K562 (cell line): ENCODE results near the gene FAM114A1. TPM values are rescaled to one million over a fixed set of nuclear protein-coding genes. Genes with fewer than 3 reads are reported as not detected.

Experiments used
- HIVEP1 ChIP-seq: fragments of 250-450 bp; sonication (Bioruptor Pico); IDR thresholded peaks from 2 replicates; pipeline ENCODE4 v1.4.0; 2020; ENCODE audit warnings: mild to moderate bottlenecking
- KLF10 ChIP-seq: fragments of 250-450 bp; sonication (Bioruptor Pico); IDR thresholded peaks from 2 replicates; pipeline ENCODE4 v1.6.1; 2021; ENCODE audit warnings: matching md5 sums
- LCOR ChIP-seq: sonication (generic); formaldehyde crosslinking; IDR thresholded peaks from 2 replicates; pipeline ENCODE4 v1.8.0; 2022; ENCODE audit warnings: mild to moderate bottlenecking, missing genetic modification reagents
- MCM2 ChIP-seq: fragments of 450-650 bp; IDR thresholded peaks from 2 replicates; pipeline ENCODE4 v1.6.1; 2017; ENCODE audit warnings: low read depth, mild to moderate bottlenecking
- NFIC ChIP-seq: fragments of 450-650 bp; IDR thresholded peaks from 2 replicates; pipeline ENCODE4 v1.6.1; 2017; ENCODE audit warnings: mild to moderate bottlenecking, inconsistent platforms
- ZC3H4 ChIP-seq: sonication (generic); formaldehyde crosslinking; IDR thresholded peaks from 2 replicates; pipeline ENCODE4 v1.9.0; 2021; ENCODE audit warnings: missing genetic modification reagents, borderline replicate concordance
- ZNF551 ChIP-seq: fragments of 250-450 bp; sonication (Bioruptor Pico); IDR thresholded peaks from 2 replicates; pipeline ENCODE4 v1.5.0; 2021; ENCODE audit warnings: mild to moderate bottlenecking, moderate library complexity
- polyA plus RNA-seq, 8 experiments: library from polyadenylated mRNA; depleted of rRNA in 4 of 8; stranded (reverse) in 5 of 8; unstranded in 3 of 8; fragments of >200 nt; fragmentation: Nextera tagmentation in 2 of 8; fragmentation: Illumina TruSeq in 1 of 8; extraction: Ambion mirVana in 2 of 8; extraction: Trizol in 1 of 8; gene quantifications; 2 replicates each; pipeline versions ENCODE4 v1.2.1 to v1.2.3, GENCODE V29; 2011 to 2014; ENCODE audit warnings: inconsistent platforms in 1 of 8, missing spikeins in 1 of 8
- total RNA-seq, 7 experiments: library from RNA; depleted of rRNA in 6 of 7; stranded (reverse); fragments of >200 nt in 6 of 7; fragmentation: Illumina TruSeq in 2 of 7; extraction: Trizol in 2 of 7; gene quantifications; 2 replicates each; pipeline versions ENCODE4 v1.2.1 to v1.2.3, GENCODE V29; 2011 to 2021; ENCODE audit warnings: low replicate concordance in 1 of 7
- TF ChIP-seq, protein P1 (sequence below), 2 experiments: fragments of 450-650 bp in 1 of 2; sonication (generic) in 1 of 2; formaldehyde crosslinking in 1 of 2; IDR thresholded peaks; 2 replicates each; pipeline versions ENCODE4 v1.7.1 to v1.9.0; 2016 to 2022; ENCODE audit warnings: inconsistent platforms in 1 of 2, mild to moderate bottlenecking in 1 of 2, missing genetic modification reagents in 1 of 2
- TF ChIP-seq, protein P2 (sequence below): fragments of 250-450 bp; sonication (Bioruptor Pico); IDR thresholded peaks from 2 replicates; pipeline ENCODE4 v1.8.0; 2021; ENCODE audit warnings: moderate library complexity, mild to moderate bottlenecking, inconsistent platforms
- TF ChIP-seq, protein P3 (sequence below), 3 experiments: IDR thresholded peaks in 2 of 3; conservative IDR thresholded peaks in 1 of 3; 2 replicates each; pipeline ENCODE4 v1.5.1; 2011 to 2012; ENCODE audit warnings: low read length in 3 of 3, mild to moderate bottlenecking in 3 of 3, control low read depth in 2 of 3, improper control_type of control experiment in 1 of 3, inconsistent platforms in 1 of 3, low read depth in 1 of 3, mixed read lengths in 1 of 3, moderate library complexity in 1 of 3; ENCODE audit not compliant: insufficient read depth in 2 of 3

FAM114A1 gene
- total and polyA plus RNA-seq, 9 of the 15 experiments (the other 6 are each of a cell fraction or from before 2014, with no cell fraction given), result 1.8 to 12.0 (median 4.3) TPM

DNA sequence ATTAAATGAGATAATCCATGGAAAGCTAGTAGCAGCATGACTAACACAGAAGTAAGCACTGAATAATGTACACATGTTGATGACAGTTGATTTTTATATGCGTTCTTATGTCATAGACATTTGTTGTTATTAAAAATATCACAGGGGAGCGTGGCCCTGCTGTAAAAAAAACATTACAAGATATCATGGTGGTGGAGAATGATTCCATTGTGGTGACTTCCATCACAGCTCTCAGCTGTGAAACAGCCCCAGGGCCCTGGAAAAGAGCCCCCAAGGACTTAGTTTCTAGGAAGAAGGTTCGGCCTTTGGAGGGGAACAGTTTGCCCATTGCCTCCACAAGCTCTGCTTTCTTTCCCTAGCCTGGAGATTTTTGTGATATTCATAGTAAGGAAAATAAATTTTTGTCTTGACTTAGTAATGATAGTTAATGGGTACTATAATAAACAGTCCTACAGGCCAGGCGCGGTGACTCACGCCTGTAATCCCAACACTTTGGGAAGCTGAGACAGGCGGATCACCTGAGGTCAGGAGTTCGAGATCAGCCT, 49.9 kb downstream of the FAM114A1 start (continued):
- TF ChIP-seq, protein P1, sequence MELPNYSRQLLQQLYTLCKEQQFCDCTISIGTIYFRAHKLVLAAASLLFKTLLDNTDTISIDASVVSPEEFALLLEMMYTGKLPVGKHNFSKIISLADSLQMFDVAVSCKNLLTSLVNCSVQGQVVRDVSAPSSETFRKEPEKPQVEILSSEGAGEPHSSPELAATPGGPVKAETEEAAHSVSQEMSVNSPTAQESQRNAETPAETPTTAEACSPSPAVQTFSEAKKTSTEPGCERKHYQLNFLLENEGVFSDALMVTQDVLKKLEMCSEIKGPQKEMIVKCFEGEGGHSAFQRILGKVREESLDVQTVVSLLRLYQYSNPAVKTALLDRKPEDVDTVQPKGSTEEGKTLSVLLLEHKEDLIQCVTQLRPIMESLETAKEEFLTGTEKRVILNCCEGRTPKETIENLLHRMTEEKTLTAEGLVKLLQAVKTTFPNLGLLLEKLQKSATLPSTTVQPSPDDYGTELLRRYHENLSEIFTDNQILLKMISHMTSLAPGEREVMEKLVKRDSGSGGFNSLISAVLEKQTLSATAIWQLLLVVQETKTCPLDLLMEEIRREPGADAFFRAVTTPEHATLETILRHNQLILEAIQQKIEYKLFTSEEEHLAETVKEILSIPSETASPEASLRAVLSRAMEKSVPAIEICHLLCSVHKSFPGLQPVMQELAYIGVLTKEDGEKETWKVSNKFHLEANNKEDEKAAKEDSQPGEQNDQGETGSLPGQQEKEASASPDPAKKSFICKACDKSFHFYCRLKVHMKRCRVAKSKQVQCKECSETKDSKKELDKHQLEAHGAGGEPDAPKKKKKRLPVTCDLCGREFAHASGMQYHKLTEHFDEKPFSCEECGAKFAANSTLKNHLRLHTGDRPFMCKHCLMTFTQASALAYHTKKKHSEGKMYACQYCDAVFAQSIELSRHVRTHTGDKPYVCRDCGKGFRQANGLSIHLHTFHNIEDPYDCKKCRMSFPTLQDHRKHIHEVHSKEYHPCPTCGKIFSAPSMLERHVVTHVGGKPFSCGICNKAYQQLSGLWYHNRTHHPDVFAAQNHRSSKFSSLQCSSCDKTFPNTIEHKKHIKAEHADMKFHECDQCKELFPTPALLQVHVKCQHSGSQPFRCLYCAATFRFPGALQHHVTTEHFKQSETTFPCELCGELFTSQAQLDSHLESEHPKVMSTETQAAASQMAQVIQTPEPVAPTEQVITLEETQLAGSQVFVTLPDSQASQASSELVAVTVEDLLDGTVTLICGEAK (IDR thresholded peaks at IDR 0.05), result no peak
- TF ChIP-seq, protein P1 (CRISPR knock-in tag; IDR thresholded peaks at IDR 0.05), result no peak
- TF ChIP-seq LCOR (CRISPR knock-in tag) (no peak), HIVEP1 (CRISPR knock-in tag) (no peak), NFIC (no peak), ZC3H4 (CRISPR knock-in tag) (no peak), KLF10 (CRISPR knock-in tag) (no peak), ZNF551 (CRISPR knock-in tag) (no peak), MCM2 (no peak)
- TF ChIP-seq, protein P2, sequence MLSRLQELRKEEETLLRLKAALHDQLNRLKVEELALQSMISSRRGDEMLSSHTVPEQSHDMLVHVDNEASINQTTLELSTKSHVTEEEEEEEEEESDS (CRISPR knock-in tag), result no peak
- TF ChIP-seq, protein P3, sequence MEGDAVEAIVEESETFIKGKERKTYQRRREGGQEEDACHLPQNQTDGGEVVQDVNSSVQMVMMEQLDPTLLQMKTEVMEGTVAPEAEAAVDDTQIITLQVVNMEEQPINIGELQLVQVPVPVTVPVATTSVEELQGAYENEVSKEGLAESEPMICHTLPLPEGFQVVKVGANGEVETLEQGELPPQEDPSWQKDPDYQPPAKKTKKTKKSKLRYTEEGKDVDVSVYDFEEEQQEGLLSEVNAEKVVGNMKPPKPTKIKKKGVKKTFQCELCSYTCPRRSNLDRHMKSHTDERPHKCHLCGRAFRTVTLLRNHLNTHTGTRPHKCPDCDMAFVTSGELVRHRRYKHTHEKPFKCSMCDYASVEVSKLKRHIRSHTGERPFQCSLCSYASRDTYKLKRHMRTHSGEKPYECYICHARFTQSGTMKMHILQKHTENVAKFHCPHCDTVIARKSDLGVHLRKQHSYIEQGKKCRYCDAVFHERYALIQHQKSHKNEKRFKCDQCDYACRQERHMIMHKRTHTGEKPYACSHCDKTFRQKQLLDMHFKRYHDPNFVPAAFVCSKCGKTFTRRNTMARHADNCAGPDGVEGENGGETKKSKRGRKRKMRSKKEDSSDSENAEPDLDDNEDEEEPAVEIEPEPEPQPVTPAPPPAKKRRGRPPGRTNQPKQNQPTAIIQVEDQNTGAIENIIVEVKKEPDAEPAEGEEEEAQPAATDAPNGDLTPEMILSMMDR (IDR thresholded peaks at IDR 0.05 in 2 of 3, conservative IDR thresholded peaks at IDR 0.05 in 1 of 3; ENCODE audit: insufficient read depth in 2 of 3, low read depth in 1 of 3, low read length in 3 of 3), result no peak
- TF ChIP-seq, all 486 proteins: peak for 0
